ENCODE results near the gene IGFBPL1. TPM values are rescaled to one million over a fixed set of nuclear protein-coding genes. Genes with fewer than 3 reads are reported as not detected.

IGFBPL1 gene
- total and polyA plus RNA-seq, 2 of the 8 experiments (the other 6 are each of a cell fraction or from before 2014, with no cell fraction given), result 31.3 to 33.8 TPM

DNA sequence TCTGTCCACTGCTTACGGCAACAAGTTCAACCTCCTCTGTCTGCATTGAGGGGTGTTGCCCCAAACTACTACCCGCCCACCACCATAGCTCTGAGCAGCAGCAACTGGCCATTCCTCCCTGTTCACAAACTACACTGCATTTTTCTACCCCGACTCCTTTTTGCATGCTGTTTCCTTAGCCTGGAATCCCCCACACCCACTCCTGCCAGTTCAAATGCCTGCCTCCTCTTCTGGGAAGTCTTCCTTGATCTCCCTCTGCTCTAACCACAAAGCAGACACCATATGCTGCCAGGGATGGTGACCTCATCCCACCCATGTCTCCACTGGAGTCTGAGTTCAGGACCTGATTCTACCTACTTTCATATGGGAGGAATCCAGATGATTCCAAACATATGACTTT lies 18.5 kb downstream of the IGFBPL1 start:
- H2BK120ac ChIP-seq (replicated peaks; ENCODE audit: low read depth, low read length), result no peak overlapping the region
- no peak overlapping the region for H2BK12ac ChIP-seq (ENCODE audit: low read depth, low read length)
- H3K4me3 ChIP-seq (ENCODE audit: extremely low read depth in 1 of 4, insufficient read depth in 2 of 4, low read depth in 3 of 4, low read length in 4 of 4), result no peak overlapping the region
- no peaks in the 10 kb centered on the region for H3K79me1 ChIP-seq (ENCODE audit: low read depth, low read length)
- no peak overlapping the region for H2AFZ ChIP-seq (ENCODE audit: low read length)
- H2BK15ac ChIP-seq (ENCODE audit: low read length), result no peak overlapping the region
- H3K27me3 ChIP-seq (replicated peaks in 1 of 4; ENCODE audit: control insufficient read depth in 3 of 4, extremely low read depth in 1 of 4, insufficient read depth in 3 of 4, low read length in 3 of 4), result no peaks in the 10 kb centered on the region
- no peaks in the 10 kb centered on the region; the same call in 1 of the 2 replicates for H3K23me2 ChIP-seq (ENCODE audit: low read depth, low read length)
- H3K14ac ChIP-seq (ENCODE audit: insufficient read length), result no peak overlapping the region
- no peaks in the 10 kb centered on the region for H3K36me3 ChIP-seq (ENCODE audit: control insufficient read depth in 2 of 4, insufficient read depth in 4 of 4, low read length in 3 of 4)
- H3K4me2 ChIP-seq (ENCODE audit: insufficient read depth in 1 of 2, low read depth in 2 of 2, low read length in 2 of 2), result no peak overlapping the region
- POLR2A ChIA-PET (ENCODE audit: partially characterized antibody), result no interaction called here
- H4K91ac ChIP-seq (replicated peaks; ENCODE audit: insufficient read length, low read length), result no peak overlapping the region
- H3K4me1 ChIP-seq (replicated peaks in 1 of 4; ENCODE audit: control insufficient read depth in 3 of 4, insufficient read depth in 4 of 4, low read length in 3 of 4), result peaks cover 0 to 5% (median 0%) of the 10 kb centered on the region in 4 experiments; a peak in 1 of 7 replicates
- no peak overlapping the region for H3K4ac ChIP-seq (replicated peaks; ENCODE audit: insufficient read length, low read depth, low read length)
- no peaks in the 10 kb centered on the region for H3K79me2 ChIP-seq (ENCODE audit: control insufficient read depth in 1 of 2, insufficient read depth in 2 of 2, low read length in 2 of 2)
- no peak overlapping the region for H2AK5ac ChIP-seq (ENCODE audit: low read depth, low read length)
- H3K9me3 ChIP-seq (ENCODE audit: insufficient read depth in 2 of 2, low read depth in 1 of 2, low read length in 1 of 2), result no peaks in the 10 kb centered on the region
- H2BK5ac ChIP-seq (ENCODE audit: low read depth, low read length), result no peak overlapping the region
- no peak overlapping the region for H4K5ac ChIP-seq (ENCODE audit: insufficient read length, low read depth, low read length)
- no peak overlapping the region for H3K56ac ChIP-seq (replicated peaks; ENCODE audit: insufficient read length, low read depth, low read length)
- H3K27ac ChIP-seq (ENCODE audit: low read depth, low read length), result no peak overlapping the region
- H4K20me1 ChIP-seq (replicated peaks in 1 of 2; ENCODE audit: control insufficient read depth in 1 of 2, insufficient read depth in 2 of 2, low read length in 2 of 2), result peaks cover 0 to 2% of the 10 kb centered on the region in 2 experiments
- H3K9ac ChIP-seq (replicated peaks in 1 of 4; ENCODE audit: extremely low read depth in 1 of 4, low read depth in 3 of 4, low read length in 3 of 4), result no peak overlapping the region
- H2BK20ac ChIP-seq (ENCODE audit: low read length), result no peak overlapping the region
- FAIRE-seq, result no peak
- WGBS, 2 experiments (ENCODE audit: extremely low coverage in 1 of 2, insufficient coverage in 1 of 2, insufficient read length in 1 of 2, insufficient replicate concordance in 2 of 2, low coverage in 1 of 2, low lambda C conversion rate in 2 of 2, missing lambda C conversion rate in 1 of 2), result 88% methylated on average over 3 of the region's 3 CpGs; no CpG with 5 or more reads in 1 of the 2 experiments
- H3K18ac ChIP-seq (ENCODE audit: extremely low read depth, low read length), result no peak overlapping the region
- H4K8ac ChIP-seq (ENCODE audit: extremely low read depth, insufficient read depth, low read length), result no peak overlapping the region
- no peak overlapping the region for H3K23ac ChIP-seq (ENCODE audit: insufficient read length)
- CTCF ChIA-PET (ENCODE audit: partially characterized antibody), result interaction anchor here (1.4 kb wide), 1 partner anchor 27 kb away, joined by 4 read pairs; no protein-coding TSS in a partner anchor
- no peak for TF ChIP-seq SAP30 (IDR thresholded peaks at IDR 0.05; ENCODE audit: insufficient read depth, insufficient replicate concordance, low read length)
- TF ChIP-seq FOSL1 (IDR thresholded peaks at IDR 0.05; ENCODE audit: insufficient read depth, low read depth, low read length), result no peak
- TF ChIP-seq SP1 (IDR thresholded peaks at IDR 0.05; ENCODE audit: low read depth, low read length), result no peak
- no peak for TF ChIP-seq EP300 (IDR thresholded peaks at IDR 0.05; ENCODE audit: borderline replicate concordance in 1 of 2, low read depth in 2 of 2, low read length in 2 of 2)
- no peak for TF ChIP-seq TAF7 (optimal IDR thresholded peaks at IDR 0.05; ENCODE audit: borderline replicate concordance, low read depth, low read length)
- no peak for DNase-seq (ENCODE audit: low read depth in 1 of 2, low spot score in 2 of 2)

All from H1 (cell line).